ENCODE measurements around the gene SPPL3.
"Not testable (repeated sequence)": the region's sequence is repeated elsewhere in the genome, so short reads cannot be mapped to it uniquely, and the experiment has no call there.

Gene SPPL3

GRCh38 chr12:120749256-120749655, 154.9 kb downstream of the SPPL3 start:
- DNase-seq (ENCODE audit: low read depth, low spot score): no peak

- no peak for DNase-seq (ENCODE audit: low read depth, low spot score)
These were observed 155.9 kb downstream of the SPPL3 start for GRCh38 chr12:120748242-120748641.

DNA sequence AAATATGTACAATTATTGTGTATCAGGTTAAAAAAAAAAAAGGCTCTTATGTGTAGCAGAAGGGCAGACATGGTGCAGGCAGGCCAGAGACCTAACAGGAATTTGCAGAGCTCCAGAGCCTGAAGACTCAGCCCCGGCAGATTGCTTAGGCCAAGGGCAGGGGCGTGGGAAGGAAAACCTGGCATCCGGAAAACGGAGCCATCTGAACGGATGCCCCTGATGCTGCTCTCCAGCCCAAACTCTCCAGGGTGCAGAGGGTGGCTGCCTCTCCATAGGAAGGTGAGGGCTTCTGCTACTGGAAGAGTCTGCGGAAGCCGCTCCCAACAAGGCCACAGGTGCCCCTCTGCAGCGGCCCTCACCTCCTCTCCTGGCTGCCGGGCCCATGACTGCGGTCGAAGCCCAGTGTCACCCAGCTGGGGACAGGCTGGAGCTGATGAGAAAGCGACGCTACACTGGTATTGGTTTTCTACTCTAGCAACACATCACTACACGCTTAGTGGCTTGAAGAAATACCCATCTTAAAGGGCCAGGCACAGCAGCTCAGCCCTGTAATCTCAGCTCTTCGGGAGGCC, 159.2 kb downstream of the SPPL3 start:
- DNase-seq (ENCODE audit: low read depth, low spot score): no peak

DNA sequence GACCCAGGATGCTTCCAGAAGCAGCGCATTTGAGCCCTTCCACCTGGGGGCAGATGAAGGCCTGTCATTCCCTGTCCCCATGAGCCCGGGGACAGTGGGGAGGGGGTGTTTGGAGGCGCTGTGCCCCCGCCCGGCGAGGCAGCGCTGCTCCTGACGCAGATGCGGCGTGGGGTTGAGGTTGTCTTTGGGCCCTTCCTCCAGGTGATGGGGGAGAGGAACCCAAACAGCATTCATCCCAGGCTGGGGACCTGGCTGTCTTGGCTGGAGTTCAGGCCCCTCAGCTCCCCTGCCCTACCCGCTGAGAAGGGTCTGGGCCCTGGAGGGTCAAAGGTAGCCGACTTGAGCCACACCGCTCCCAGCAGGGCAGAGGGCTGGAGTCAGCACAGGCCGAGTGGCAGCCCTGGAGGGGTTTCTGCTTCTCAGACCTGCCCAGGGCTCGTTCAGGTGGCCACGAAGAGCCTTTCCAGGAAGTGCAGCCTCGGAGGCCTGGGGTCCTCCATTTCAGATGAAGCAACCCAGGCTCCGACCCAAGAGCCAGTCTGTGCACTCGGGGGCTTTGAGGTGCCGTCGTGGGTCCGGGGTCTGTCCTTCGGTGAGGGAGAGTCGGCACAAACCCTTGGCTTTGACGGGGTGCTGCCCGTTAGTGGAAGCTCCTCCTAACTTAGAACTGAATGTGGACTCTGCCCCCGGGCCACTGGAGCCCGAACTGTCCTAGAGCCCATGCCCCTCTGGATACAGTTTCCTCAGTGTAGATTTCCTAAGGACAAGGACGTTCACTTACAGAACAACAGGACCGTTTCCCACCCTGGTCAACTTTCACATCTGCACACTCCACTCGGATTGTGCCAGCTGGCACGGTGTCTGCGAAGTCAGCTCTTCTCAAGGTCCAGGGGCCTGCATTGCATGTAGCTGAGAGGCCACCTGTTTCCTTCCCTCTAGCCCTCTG, 162.4 kb downstream of the SPPL3 start:
- DNase-seq (ENCODE audit: low read depth, low spot score): no peak

GRCh38 chr12:120740871-120741270, 163.3 kb downstream of the SPPL3 start:
- DNase-seq (ENCODE audit: low read depth, low spot score): no peak

DNA sequence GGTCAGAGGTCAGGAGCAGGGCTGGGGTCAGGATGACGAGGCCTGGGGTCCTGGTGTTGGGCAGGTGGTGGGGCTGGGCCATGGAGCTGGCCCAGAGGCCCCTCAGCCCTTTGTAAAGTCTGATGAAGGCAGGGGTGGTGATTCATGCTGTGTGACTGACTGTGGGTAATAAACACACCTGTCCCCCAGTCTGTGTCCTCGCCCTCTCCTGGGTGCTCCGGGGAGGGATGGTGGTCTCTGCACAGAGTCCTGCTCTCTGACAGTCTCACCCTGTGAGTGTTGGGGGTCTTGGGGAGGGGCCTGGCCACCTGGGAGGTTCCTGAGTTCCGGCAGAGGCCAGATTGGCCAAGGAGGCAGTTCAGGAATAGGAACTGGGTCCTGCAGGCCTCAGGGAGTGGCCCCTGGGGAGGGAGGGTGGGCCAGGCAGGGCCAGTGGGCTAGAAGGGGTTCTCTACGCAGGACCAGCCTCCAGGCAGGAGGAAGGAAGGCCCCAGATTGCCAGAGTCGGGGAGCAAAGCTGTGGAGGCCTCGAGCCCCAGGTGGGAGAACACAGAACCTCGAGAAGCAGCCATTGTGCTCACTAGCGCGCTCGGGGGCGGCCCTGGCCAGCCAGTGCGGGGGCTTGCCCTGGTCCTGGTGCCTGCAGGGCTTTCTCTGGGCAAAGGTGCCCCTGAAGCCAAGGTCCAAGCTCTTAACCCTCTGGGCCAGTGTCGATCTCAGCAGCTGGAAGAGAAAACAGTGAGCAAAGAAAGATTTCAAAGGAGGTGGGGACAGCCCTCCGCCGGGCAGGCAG, 164.1 kb downstream of the SPPL3 start:
- no peak for DNase-seq (ENCODE audit: low read depth, low spot score)

DNA sequence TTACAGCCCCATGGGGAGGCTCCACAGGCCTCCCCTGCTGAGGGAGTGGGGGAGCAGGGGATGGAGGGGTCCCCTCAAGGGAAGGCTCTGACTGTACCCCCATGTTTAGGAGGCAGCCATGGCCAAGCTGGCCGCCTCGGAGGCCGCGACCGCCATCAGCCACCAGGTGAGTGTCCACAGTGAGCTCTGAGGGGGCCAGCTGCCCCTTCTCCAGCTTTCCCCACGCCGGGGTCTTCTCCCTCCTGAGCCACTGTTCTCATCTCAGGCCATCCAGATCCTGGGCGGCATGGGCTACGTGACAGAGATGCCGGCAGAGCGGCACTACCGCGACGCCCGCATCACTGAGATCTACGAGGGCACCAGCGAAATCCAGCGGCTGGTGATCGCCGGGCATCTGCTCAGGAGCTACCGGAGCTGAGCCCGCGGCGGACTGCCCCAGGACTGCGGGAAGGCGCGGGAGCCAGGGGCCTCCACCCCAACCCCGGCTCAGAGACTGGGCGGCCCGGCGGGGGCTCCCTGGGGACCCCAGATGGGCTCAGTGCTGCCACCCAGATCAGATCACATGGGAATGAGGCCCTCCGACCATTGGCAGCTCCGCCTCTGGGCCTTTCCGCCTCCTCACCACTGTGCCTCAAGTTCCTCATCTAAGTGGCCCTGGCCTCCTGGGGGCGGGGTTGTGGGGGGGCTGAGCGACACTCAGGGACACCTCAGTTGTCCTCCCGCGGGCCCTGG, 165.0 kb downstream of the SPPL3 start:
- no peak for DNase-seq (ENCODE audit: low read depth, low spot score)

- no peak for DNase-seq (ENCODE audit: low read depth, low spot score)
These were observed 165.7 kb downstream of the SPPL3 start for GRCh38 chr12:120738252-120739030.

DNA sequence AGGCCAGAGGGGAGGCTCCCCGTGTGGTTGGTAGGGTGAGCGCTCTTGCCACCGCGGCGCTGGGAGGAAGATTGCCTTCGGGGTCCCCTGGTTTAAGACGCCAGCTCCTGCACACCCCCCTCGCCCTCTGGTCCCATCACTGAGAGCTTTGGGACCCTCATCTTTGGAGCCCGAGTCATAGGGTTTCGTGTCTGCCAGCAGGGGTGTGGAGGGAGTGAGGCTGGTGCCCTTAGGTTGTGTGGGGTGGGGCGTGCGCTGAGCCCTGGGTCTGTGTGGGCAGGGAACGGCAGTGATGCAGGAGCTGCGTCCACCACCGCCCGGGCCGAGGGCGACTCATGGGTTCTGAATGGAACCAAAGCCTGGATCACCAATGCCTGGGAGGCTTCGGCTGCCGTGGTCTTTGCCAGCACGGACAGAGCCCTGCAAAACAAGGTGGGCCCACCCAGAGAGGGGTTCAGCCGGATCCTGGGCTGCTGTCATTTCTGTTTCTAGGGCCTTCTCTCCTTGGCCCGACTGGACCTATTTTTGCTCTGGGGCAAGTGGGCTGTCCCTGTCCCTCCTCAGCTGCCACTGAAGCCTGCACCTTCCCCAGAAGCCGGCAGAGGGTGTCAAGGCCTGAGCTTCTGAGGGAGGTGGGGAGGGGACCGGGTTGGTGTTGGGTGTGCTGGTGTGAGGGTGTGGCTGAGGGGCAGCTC, 166.5 kb downstream of the SPPL3 start:
- no peak for DNase-seq (ENCODE audit: low read depth, low spot score)

GRCh38 chr12:120736404-120737331, 167.5 kb downstream of the SPPL3 start:
- no peak for DNase-seq (ENCODE audit: low read depth, low spot score)

- DNase-seq (ENCODE audit: low read depth, low spot score): no peak
These were observed 169.0 kb downstream of the SPPL3 start for GRCh38 chr12:120735181-120735580.

DNA sequence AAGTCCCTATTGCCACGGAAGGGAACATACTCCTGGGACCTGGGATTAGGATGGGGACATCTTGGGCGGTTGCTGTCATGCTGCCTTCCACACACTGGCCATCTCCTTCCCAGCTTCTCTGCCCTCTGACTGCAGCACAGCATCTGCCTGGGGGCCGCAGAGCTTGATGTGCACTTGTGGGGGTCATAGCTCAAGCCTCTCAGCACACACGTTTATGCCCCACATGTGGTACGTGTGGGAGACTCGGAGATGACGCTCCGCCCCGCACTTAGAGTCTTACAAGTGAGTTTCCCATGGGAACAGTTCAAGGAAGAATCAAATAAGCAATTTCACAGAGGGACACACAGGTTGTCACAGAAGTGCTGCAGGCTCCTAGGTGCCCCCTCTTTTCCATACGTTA, 169.9 kb downstream of the SPPL3 start:
- DNase-seq (ENCODE audit: low read depth, low spot score): no peak

GRCh38 chr12:120733574-120733973, 170.6 kb downstream of the SPPL3 start:
- DNase-seq (ENCODE audit: low read depth, low spot score): no peak

DNA sequence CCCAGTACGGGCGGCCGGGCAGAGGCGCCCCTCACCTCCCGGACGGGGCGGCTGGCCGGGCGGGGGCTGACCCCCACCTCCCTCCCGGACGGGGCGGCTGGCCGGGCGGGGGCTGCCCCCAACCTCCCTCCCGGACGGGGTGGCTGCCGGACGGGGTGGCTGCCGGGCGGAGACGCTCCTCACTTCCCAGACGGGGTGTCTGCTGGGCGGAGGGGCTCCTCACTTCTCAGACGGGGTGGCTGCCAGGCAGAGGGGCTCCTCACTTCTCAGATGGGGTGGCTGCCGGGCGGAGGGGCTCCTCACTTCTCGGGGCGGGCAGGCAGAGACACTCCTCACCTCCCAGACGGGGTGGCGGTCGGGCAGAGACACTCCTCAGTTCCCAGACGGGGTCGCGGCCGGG, 172.0 kb downstream of the SPPL3 start:
- DNase-seq (ENCODE audit: low read depth, low spot score): not testable (repeated sequence)

GRCh38 chr12:120726961-120727360, 177.2 kb downstream of the SPPL3 start:
- DNase-seq (ENCODE audit: low read depth, low spot score): no peak

- DNase-seq (ENCODE audit: low read depth, low spot score): no peak
These were observed 177.7 kb downstream of the SPPL3 start for GRCh38 chr12:120726510-120726793.

DNA sequence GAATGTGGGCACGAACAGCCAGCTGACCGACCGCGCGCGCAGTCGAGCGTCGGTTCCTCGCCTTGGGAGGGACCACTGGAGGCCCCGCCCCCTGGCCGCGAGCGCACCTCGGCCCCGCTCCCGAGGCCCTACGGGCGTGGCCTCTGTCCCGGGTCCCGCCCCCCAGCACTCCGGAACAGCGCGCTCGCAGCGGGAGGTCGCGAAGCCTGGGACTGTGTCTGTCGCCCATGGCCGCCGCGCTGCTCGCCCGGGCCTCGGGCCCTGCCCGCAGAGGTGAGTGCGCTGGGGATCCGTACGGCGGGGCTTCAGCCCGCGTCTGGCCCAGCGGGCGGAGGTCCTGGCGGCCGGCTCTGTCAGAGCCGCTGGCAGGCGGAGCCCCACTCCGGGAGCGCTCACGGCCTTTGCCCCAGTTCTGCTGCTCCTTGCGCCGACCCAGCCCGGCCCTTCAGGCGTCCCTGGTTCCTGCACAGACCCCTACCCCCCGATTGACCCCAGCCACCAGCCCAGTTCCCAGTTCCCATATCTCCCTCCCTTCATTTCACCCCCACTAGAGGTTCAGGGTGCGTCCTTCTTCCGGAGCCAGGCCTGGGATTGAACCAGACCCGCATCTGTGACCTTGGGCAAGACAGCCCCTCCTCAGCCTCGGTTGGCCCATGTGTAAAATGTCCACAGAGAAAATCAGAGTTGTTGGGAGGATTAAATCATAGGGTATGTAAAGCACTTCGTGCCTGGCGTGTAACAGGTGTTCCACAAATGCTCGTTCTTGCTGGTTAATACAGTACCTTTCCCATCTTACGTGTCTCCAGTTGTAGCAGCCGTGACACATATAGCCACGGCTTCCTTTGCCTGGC, 178.3 kb downstream of the SPPL3 start, which contains the start of gene ACADS:
TSS of gene ACADS (plus strand) at position 168 of the 851 bp plus-strand sequence. CDS start at position 228, 60 bp downstream.
- peak; percentile 74 for DNase-seq (ENCODE audit: low read depth, low spot score)

DNA sequence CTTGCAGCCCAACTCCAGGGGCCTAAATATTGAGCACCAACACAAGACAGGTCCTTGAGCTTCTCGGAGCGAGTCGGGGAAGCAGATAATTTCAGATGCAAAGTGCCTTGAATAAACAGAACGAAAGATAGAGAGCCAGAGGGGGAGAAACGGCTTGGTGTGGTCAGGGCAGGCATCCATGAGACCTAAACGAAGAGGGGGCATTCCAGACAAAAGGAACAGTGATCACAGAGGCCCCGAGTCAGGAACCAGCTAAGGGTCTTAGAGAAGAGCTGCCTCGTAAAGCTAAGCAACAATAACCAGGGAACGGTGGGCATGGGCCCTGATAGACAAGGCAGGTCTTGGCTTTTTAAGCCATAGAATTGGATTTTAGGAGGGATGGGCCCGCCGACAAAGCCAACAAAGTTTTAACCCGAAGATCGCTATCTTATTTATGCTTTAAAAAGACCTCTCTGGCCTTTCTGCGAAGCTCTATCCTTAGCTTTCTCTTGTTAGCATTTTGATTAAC, 179.0 kb downstream of the SPPL3 start:
- no peak for DNase-seq (ENCODE audit: low read depth, low spot score)

All from activated CD4-positive, CD25-positive, alpha-beta regulatory T cell treated with anti-CD3 and anti-CD28 coated beads, Interleukin-2, amount 50 U/mL, for 16 hours (primary cell).